HG03095 (cell line): Measurements from ENCODE around the gene TRMT6.

Source experiments
- ATAC-seq: cut with Tn5 transposase; IDR thresholded peaks from one replicate; pipeline ENCODE4 v1.9.1; 2021; ENCODE audit warnings: moderate library complexity; ENCODE audit not compliant: unreplicated experiment

The TRMT6 gene

GRCh38 chr20:5900908-5901307 is 49.4 kb downstream of the TRMT6 start:
- ATAC-seq = no peak

GRCh38 chr20:5899444-5899843 is 50.9 kb downstream of the TRMT6 start:
- ATAC-seq = no peak

- ATAC-seq = no peak
Observed at GRCh38 chr20:5895626-5896025, 54.7 kb downstream of the TRMT6 start.

GRCh38 chr20:5893621-5894020 is 56.7 kb downstream of the TRMT6 start:
- no peak for ATAC-seq

- ATAC-seq = no peak
Observed at GRCh38 chr20:5893052-5893451, 57.3 kb downstream of the TRMT6 start.

GRCh38 chr20:5890773-5891441 is 59.4 kb downstream of the TRMT6 start:
- no peak for ATAC-seq

- ATAC-seq = no peak
Observed at GRCh38 chr20:5888041-5888440, 62.3 kb downstream of the TRMT6 start.

GRCh38 chr20:5887386-5887785 is 62.9 kb downstream of the TRMT6 start:
- ATAC-seq = no peak
